ENCODE measurements around the gene ABCC3.

ABCC3 gene

DNA sequence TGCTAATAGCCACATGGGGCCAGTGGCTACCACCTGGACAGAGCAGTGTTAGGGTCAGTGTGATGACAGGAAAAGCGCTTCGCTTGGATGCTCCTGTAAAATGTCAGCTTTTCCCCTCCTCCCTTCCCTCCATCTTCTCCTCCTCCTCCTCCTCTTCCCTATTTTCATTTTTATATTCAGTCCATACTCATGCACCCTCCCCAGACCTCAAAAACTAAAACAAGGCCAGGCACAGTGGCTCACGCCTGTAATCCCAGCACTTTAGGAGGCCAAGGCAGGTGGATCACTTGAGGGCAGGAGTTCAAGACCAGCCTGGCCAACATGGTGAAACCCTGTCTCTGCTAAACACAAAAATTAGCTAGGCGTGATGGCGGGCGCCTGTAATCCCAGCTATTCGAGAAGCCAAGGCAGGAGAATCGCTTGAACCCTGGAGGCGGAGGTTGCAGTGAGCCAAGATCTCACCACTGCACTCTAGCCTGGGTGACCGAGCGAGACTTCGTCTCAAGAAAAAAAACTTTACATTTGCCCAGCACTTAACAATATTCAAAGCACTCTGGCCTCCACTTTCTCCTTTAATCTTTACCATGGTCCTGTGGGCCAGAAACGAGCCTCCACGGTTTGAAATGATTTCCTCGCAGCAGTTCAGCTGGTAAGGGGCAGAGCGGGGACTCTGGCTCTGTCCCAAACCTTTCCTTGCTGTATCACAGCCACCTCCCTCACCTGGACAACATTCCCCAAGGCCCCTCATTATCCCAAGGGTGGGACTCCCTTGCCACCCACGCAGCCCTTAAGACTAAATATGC is 51.2 kb downstream of the ABCC3 start:
- no peak for DNase-seq

- DNase-seq: no peak
Measured at GRCh38 chr17:50686494-50687199, 52.0 kb downstream of the ABCC3 start.

DNA sequence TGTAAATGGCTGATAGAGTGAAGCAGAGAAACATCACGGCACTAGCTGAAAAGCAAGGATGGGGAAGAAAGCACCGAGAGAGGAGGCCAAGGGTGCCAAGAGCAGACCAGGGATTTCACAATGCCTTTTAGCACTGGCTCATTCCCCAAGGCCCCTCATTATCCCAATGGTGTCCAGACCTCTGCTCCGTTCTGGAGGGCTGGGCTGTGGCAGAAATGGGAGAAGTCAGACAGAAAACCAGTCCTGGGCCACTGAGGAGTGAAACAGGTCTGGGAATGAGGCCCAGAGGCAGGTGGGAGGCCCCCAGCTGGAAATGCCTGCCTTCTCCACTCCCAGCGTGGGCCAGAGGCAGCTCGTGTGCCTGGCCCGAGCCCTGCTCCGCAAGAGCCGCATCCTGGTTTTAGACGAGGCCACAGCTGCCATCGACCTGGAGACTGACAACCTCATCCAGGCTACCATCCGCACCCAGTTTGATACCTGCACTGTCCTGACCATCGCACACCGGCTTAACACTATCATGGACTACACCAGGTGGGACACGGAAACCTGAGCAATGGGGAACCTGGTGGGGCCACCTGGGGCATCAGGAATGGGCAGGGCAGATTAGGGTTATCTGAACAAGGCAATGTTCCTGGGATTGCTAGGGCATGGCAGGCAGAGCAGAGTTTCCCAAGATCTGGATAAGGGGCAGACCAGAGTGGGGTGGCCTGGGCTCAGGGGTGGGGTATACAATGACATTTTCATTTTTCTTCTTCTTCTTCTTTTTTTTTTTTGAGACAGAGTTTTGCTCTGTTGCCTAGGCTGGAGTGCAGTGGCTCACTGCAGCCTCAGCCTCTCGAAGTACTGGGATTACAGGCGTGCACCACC is 52.8 kb downstream of the ABCC3 start:
- no peak for DNase-seq

- no peak for DNase-seq
Measured at GRCh38 chr17:50688245-50688644, 53.6 kb downstream of the ABCC3 start.

GRCh38 chr17:50689251-50689650 is 54.6 kb downstream of the ABCC3 start:
- DNase-seq: no peak

DNA sequence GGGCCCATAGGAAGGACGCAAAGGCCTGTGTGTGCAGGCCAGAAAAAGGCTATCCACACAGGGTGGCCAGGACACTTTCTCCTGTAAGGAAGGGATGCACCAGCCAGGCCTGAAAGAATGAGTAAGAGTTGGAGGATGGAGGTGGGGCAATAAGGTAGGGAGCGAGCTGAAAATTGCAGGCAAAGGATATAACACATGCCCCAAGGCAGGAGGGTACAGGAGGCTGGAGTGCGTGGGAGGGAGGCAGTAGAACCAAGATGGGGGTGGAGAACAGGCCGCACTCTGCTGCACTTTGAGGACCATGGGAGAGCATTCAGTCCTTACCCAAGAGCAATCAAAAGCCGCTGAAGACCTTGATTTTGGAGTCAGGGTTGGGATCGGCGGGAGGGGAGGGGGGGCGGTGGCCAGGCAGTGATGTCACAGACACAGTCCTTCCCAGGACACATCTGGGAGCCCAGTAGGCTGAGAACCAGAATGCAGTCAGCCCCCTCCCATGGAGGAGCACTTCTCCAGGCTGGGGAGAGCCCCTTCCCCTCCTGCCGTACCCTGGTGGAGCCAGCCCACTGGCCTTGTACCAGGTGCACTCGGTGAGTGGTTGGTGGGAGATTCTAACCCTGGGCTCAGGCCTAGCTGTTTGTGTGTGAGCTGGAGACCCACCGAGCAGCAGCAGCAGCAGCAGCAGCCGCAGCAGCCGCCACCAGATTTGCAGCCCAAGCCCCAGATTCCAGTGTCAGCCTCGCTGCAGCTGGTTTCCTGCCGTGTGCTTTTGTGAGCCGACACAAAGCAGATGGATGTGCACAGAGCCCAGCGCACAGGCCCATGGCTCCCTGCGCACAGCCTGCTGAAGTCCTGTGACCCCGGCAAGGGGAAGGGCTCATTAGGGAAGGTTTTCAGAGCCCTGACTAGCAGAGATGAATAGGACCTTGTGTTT is 55.5 kb downstream of the ABCC3 start:
- no peak for DNase-seq

GRCh38 chr17:50690887-50691549 is 56.3 kb downstream of the ABCC3 start:
- DNase-seq: no peak

- DNase-seq: no peak
Measured at GRCh38 chr17:50691550-50692447, 57.1 kb downstream of the ABCC3 start.

GRCh38 chr17:50692448-50693035 is 57.9 kb downstream of the ABCC3 start:
- DNase-seq: no peak

- DNase-seq: no peak
Measured at GRCh38 chr17:50693036-50693682, 58.5 kb downstream of the ABCC3 start.

DNA sequence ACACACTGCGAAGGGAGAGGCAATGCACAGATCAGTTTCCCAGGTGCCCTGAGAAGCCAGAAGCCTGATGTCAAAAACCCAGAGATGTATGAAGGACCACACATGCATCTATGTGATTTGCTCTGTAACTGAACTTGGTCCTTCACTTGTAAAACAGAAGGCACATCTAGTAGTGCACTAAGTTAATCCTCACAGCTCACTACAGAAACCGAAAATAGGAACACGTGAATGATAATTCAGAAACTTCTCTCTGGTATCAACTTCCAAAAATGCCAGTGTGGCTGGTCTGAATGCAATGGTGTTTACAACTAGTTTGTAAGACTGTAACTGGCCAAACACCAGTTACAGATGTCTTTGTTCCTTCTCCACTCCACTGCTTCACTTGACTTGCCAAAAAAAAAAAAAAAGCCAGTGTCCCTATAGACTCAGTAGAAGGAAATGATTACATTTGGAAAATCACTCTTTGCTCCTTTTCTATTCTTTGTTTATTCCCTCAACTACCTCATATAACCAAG is 61.7 kb downstream of the ABCC3 start:
- DNase-seq: no peak

- no peak for DNase-seq
Measured at GRCh38 chr17:50697062-50697461, 62.4 kb downstream of the ABCC3 start.

DNA sequence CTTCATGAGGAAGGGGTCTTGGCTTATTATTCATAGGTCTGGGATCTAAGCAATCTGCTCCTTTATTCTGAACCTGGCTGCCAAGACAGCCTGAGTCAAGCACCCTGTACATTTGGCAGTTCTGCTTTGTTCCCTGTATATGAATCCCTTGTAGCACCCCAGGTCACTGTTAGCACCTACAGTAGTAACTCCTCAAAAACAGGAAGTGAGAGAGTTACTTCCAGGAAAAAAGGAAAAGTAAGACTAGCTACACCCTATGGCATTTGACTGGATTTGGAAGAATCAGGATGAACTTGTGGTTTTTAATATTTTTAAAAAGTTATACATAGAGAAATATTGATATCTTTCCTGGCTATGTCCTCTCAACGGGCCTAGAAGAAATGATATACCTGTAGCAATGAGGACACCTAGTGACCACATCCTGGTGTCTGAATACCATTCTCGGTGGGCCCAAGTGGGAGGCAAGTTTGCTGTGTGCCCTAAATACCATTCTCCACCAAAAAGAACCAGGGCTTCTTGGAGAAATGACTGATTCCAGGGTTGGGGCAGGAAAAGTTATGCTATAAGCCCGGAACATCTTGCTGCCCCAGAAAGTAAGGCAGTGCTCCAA is 63.1 kb downstream of the ABCC3 start:
- DNase-seq: no peak

- DNase-seq: no peak
Measured at GRCh38 chr17:50699410-50699809, 64.7 kb downstream of the ABCC3 start.

- DNase-seq: no peak
Measured at GRCh38 chr17:50703162-50703561, 68.5 kb downstream of the ABCC3 start.

DNA sequence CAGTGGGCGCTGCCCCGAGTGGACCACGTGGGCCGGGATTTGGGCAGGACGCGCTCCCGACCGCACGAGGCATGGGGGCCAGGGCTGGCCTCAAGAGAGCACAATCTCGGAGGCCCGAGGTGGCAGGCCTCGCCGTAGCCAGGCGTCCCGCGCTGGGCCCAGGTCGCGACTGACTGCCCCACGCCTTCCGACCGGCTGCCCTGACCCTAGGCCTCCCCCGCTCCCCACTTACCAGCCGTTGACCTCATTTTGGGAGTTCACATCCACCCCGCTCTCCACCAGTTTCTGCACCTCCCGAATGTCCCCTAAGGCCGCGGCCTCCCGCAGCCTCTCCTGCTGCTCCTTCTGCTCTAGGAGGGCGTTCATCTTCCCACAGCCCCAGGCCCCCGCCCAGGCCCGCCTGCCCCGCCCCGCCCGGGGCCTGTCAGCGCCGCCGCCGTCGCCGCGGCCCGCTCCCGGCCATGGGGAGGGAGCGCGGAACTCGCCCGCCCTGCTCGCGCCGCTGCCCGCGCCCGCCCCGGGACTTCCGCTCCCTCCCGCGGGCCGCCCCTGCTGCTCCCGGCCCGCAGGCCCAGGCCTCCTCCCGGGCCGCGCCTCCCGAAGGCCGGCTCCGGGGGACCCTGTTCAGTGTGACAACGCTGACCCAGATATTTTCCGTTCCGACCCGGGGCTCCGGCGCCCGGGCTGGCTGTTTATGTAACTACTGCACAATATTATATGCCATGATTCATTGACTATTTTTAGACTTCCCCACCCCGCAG is 72.8 kb downstream of the ABCC3 start, which contains the start of gene ANKRD40:
Gene ANKRD40 (minus strand): TSS at position 626 of the 761 bp plus-strand sequence. CDS start 260 bp downstream, at position 366.
- peak; percentile 89 to 98 for DNase-seq

DNA sequence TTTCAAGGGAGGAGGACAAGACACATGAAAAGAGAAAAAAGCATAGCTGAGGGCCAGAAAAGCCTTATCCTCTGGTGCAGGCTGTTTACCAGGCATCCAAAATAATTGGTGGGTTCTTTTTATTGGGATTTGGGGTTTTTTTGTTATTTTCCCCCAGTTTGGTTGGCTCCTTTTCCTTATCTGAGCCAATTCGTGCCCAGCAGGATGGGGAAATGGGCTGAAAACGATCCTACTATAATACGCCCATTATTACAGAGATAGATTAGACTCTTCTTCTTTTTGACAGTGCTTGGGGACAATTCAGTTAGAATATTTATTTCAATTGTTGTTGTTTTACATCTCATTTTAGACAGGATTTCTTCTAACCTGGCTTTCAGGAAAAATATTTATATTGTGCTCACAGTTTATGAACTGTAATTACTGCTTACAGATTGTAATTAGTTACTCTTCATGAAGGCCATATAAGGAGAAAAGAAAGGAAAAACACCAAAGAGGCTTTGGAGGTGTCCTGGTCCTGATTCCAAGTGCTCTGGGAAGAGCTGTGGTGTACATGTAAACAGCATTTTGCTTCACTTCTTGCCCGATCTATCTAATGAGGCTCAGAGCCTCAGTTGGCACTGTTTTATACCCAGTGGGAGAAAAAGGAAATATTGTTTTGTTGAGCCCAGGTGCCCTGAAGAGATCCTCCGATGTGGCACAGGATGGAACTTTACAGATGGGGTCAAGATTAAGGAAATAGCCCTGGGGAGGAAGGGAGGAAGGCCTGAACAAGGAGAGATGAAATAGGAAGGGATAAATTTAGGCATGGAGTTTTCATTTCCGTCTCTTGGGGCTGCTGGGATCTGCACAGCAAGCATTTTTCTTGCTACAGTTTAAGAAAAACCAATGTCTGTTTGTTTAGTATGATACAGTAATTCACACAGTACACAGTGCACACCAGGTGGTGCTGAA is 73.6 kb downstream of the ABCC3 start:
- peak in 1 of 2 donors; percentile 7 for DNase-seq
